Type B pancreatic cell (in vitro differentiated cells): ENCODE measurements around the gene ACSF3. TPM values are rescaled to one million over a fixed set of nuclear protein-coding genes. Genes with fewer than 3 reads are reported as not detected.
"Not testable (repeated sequence)": the region's sequence is repeated elsewhere in the genome, so short reads cannot be mapped to it uniquely, and the experiment has no call there.

Experiments used
- DNase-seq: peaks from one replicate; pipeline ENCODE4 v3.0.0; 2021; ENCODE audit warnings: mixed read lengths; ENCODE audit not compliant: unreplicated experiment; ENCODE audit errors: extremely low spot score
- H3K27ac Mint-ChIP-seq: 2 replicates; pipeline ENCODE4 v1.8.0; 2021; ENCODE audit warnings: mild to moderate bottlenecking, mixed read lengths
- H3K27me3 Mint-ChIP-seq: 2 replicates; pipeline ENCODE4 v1.8.0; 2021; ENCODE audit warnings: mixed read lengths
- H3K36me3 Mint-ChIP-seq: 2 replicates; pipeline ENCODE4 v1.8.0; 2021; ENCODE audit warnings: mixed read lengths
- H3K4me1 Mint-ChIP-seq: one replicate; pipeline ENCODE4 v1.8.0; 2021; ENCODE audit warnings: mixed read lengths; ENCODE audit not compliant: unreplicated experiment
- H3K4me3 Mint-ChIP-seq: 2 replicates; pipeline ENCODE4 v1.8.0; 2021; ENCODE audit warnings: mild to moderate bottlenecking, mixed read lengths
- H3K9me3 Mint-ChIP-seq: 2 replicates; pipeline ENCODE4 v1.8.0; 2021; ENCODE audit warnings: mixed read lengths
- total RNA-seq: library from RNA; stranded (reverse); gene quantifications from 2 replicates; pipeline ENCODE4 v1.2.1, GENCODE V29; 2021; ENCODE audit warnings: low replicate concordance
- TF ChIP-seq, protein P1 (sequence below): fragments of 200-600 bp; sonication (generic); conservative IDR thresholded peaks from 2 replicates; pipeline ENCODE4 v1.5.0; 2021; ENCODE audit warnings: antibody characterized with exemption, mild to moderate bottlenecking

Gene ACSF3
- total RNA-seq, 1 donor from 2014 or later: 29.0 TPM

DNA sequence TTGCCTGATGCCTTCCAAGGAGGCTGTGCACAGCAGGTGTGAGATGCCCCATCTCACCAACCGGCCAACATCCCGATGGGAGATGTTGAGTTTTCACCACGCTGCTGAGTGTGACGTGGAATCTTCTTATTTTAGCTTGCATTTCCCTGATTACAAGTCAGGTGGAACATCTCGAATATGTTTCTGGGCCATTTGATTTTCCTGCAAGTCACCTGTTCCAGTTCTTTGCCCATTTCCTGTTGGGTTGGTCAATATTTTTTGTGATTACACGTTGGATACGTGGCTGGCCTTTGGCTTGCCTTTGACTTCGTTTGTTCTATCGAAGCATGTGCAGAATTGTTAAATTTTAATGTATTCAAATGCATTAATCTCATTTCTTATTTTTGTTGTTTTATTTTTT, 69.6 kb downstream of the ACSF3 start:
- Mint-ChIP-seq H3K4me1 (peaks cover 9% of the 10 kb centered on the region), H3K4me3 (no peak overlapping the region), H3K36me3 (no peaks in the 10 kb centered on the region), H3K9me3 (no peaks in the 10 kb centered on the region), H3K27me3 (peaks cover 8% of the 10 kb centered on the region), H3K27ac (no peak overlapping the region)
- no peak for DNase-seq
- TF ChIP-seq, protein P1, sequence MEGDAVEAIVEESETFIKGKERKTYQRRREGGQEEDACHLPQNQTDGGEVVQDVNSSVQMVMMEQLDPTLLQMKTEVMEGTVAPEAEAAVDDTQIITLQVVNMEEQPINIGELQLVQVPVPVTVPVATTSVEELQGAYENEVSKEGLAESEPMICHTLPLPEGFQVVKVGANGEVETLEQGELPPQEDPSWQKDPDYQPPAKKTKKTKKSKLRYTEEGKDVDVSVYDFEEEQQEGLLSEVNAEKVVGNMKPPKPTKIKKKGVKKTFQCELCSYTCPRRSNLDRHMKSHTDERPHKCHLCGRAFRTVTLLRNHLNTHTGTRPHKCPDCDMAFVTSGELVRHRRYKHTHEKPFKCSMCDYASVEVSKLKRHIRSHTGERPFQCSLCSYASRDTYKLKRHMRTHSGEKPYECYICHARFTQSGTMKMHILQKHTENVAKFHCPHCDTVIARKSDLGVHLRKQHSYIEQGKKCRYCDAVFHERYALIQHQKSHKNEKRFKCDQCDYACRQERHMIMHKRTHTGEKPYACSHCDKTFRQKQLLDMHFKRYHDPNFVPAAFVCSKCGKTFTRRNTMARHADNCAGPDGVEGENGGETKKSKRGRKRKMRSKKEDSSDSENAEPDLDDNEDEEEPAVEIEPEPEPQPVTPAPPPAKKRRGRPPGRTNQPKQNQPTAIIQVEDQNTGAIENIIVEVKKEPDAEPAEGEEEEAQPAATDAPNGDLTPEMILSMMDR: no peak

DNA sequence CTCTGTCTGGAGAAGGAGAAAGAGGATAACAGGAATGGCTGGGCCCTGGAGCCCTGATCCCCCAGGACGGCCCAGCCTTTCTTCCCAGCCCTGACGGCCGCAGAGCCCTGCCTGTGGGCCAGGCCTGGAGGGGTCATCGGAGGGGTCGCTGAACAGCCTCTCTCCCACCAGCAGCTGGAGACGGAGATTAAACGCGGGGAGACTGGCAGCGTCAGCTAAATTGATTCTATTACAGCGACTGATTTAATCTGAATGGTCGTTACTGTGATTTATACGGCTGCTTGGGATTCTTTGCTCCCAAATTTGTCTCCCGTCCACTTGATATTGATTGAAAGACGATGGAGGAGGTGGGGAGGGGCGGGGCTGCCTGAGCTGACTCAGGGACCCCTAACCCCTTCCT, 70.8 kb downstream of the ACSF3 start:
- H3K36me3 Mint-ChIP-seq: no peaks in the 10 kb centered on the region
- no peak overlapping the region for H3K4me3 Mint-ChIP-seq
- no peak for DNase-seq
- no peaks in the 10 kb centered on the region for H3K9me3 Mint-ChIP-seq
- peaks cover 9% of the 10 kb centered on the region for H3K4me1 Mint-ChIP-seq
- peaks cover 8% of the 10 kb centered on the region for H3K27me3 Mint-ChIP-seq
- TF ChIP-seq, protein P1: no peak
- peak overlapping the region; percentile 40 for H3K27ac Mint-ChIP-seq

DNA sequence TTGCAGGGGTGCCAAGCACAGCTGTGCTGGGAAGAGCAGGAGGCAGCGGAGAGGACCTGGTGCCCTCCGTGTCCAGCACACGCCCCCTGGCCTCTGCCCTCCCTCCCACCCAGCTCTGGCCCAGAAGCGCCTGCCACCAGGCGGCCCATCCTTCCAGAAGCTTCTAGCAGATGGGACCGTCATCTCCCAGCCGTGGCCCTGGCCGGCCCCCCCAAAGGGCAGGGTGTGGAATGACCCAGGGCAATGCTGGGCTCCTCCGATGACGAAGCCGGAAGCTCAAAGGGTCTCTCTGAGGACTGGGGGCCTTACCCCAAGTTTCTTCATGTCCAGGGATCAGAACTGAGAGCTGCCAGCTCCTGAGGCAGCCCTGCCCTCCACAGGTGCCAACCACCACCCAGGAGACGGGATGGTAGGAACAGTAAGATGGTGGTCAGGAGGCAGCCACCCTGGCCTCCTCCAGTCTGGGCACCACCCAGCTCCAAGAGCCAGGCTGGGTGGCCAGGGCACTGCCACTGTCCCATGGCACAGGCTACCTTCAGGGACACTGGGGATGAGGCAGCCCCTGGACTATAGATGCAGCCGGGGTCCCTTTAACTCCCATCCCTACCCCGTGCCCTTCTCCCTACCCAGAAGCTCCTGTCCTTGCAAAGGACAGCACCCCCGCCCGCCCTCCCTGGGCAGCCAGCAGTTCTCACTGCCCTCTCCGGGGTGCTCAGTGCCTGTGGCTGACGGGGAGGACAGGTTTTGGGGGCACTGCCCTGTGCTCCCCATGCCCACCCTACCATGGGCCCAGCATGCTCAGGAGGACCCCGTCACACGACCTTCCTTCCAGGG, 71.4 kb downstream of the ACSF3 start:
- H3K36me3 Mint-ChIP-seq: no peaks in the 10 kb centered on the region
- no peak overlapping the region for H3K4me3 Mint-ChIP-seq
- peaks cover 9% of the 10 kb centered on the region for H3K4me1 Mint-ChIP-seq

DNA sequence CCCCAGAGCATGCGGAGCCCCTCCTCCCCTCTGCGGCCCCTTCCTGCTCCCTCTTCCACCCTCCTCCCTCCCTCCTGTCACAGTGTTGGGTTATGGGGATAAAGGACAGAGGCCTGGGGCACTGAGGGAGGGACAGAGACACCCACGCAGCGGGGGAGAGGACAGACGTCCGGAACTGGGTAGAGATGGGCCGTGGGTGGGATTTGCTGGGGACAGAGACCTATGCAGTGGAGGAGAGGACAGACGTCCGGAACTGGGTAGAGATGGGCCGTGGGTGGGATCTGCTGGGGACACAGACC, 72.0 kb downstream of the ACSF3 start:
- H3K9me3 Mint-ChIP-seq, H3K27me3 Mint-ChIP-seq, H3K36me3 Mint-ChIP-seq, H3K27ac Mint-ChIP-seq, DNase-seq, H3K4me3 Mint-ChIP-seq: not testable (repeated sequence)
- peaks cover 10% of the 10 kb centered on the region for H3K4me1 Mint-ChIP-seq

More for the DNA sequence above, 71.4 kb downstream of the ACSF3 start:
- no peak overlapping the region for H3K27ac Mint-ChIP-seq
- no peak for DNase-seq
- no peaks in the 10 kb centered on the region for H3K9me3 Mint-ChIP-seq
- TF ChIP-seq, protein P1: no peak
- peaks cover 8% of the 10 kb centered on the region for H3K27me3 Mint-ChIP-seq

DNA sequence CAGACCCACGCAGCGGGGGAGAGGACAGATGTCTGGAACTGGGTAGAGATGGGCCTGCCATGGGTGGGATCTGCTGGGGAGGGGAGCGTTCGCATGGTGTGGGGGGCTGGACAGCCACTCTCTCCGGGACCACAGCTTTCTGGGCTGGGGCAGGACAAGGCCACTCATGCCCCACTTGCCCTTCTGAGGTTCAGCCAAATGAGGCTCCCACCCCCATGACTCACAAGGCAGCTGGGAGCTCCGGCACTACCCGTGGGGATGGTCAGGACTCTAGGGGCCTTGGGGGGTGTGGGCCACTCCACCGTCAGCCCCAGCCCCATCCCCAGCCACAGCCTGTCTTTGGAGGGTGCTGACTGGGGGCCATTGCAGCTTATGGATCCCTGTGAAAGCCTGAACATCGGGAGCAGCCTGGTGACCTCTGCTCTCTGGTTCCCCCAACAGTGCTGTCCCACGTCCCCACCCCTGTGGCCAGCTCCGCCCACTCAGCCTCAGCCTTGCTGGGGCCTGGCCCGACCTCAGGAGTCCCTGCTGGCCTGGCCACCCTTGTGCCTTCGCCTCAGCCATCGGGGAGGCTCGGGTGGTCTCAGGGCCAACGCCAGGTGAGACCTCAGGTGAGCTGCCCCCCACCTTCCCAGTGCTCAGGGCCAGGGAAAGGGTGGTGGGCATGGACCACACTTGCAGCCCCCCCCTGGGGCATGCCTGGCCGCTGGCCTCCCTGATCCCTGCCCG, 73.2 kb downstream of the ACSF3 start:
- Mint-ChIP-seq H3K4me1 (peaks cover 13% of the 10 kb centered on the region), H3K4me3 (no peak overlapping the region), H3K27ac (no peak overlapping the region), H3K27me3 (peaks cover 11% of the 10 kb centered on the region), H3K9me3 (no peaks in the 10 kb centered on the region), H3K36me3 (no peaks in the 10 kb centered on the region)
- DNase-seq: no peak
- TF ChIP-seq, protein P1: no peak

DNA sequence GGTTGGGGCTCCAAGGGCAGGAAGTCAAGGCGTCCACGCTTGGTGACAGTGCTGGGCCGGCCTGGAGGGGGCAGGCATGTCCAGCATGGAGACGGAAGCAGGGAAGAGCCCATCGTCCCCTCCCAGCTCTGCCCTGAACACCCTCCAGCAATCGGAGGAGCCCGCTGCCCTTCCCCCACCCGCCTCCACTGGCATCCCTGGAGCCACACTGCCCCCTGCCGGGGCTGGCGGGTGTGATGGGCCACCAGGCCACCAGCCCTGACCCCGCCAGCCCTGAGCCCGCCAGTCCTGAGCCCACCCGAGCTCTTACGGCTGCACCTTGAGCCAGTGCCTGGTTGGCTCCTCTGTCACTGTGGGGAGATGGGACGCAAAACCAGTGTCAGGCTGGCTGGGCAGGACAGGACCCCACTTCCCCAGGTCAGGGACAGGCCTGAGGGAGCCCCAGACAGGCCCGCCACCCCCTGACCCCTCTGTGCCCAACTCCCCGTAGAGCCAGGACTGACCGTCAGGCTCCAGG, 73.8 kb downstream of the ACSF3 start:
- H3K36me3 Mint-ChIP-seq: no peaks in the 10 kb centered on the region
- no peak overlapping the region for H3K4me3 Mint-ChIP-seq

More for the DNA sequence above, 73.8 kb downstream of the ACSF3 start:
- Mint-ChIP-seq H3K27ac (no peak overlapping the region), H3K9me3 (no peaks in the 10 kb centered on the region), H3K4me1 (peaks cover 13% of the 10 kb centered on the region), H3K27me3 (peaks cover 8% of the 10 kb centered on the region)
- TF ChIP-seq, protein P1: peak; percentile 96
- peak; percentile 94 for DNase-seq
